Duodenal mucosa (tissue), 2 donors: ENCODE data around the gene KCND1.
A peak's percentile ranks its signal among the peaks of the same experiment; 100 is the strongest.

Experiments used
- H3K27ac ChIP-seq: one replicate; pipeline ENCODE4 v1.7.0; 2013; ENCODE audit warnings: low read depth, low read length
- H3K27me3 ChIP-seq, 2 donors: one replicate each; pipeline ENCODE4 v1.7.0; 2013; ENCODE audit warnings: low read length in 2 of 2, control low read depth in 1 of 2; ENCODE audit not compliant: insufficient read depth in 2 of 2, control insufficient read depth in 1 of 2
- H3K36me3 ChIP-seq, 2 donors: one replicate each; pipeline ENCODE4 v1.7.0; 2013; ENCODE audit warnings: low read length in 2 of 2, control low read depth in 1 of 2; ENCODE audit not compliant: insufficient read depth in 2 of 2, control insufficient read depth in 1 of 2
- H3K4me1 ChIP-seq, 2 donors: one replicate each; pipeline ENCODE4 v1.7.0; 2013; ENCODE audit warnings: low read length in 2 of 2, control low read depth in 1 of 2; ENCODE audit not compliant: insufficient read depth in 2 of 2, control insufficient read depth in 1 of 2
- H3K4me3 ChIP-seq, 2 donors: one replicate each; pipeline ENCODE4 v1.7.0; 2013; ENCODE audit warnings: low read length in 2 of 2, low read depth in 1 of 2
- H3K9ac ChIP-seq, 2 donors: one replicate each; pipeline ENCODE4 v1.7.0; 2013; ENCODE audit warnings: low read length in 2 of 2, low read depth in 1 of 2
- H3K9me3 ChIP-seq, 2 donors: one replicate each; pipeline ENCODE4 v1.7.0; 2013; ENCODE audit warnings: low read length in 2 of 2, control low read depth in 1 of 2; ENCODE audit not compliant: control insufficient read depth in 1 of 2

KCND1 gene

GRCh38 chrX:48960291-48960690 is 11.4 kb downstream of the KCND1 start:
- peaks cover 23 to 40% of the 10 kb centered on the region in 2 donors for H3K4me1 ChIP-seq
- H3K9ac ChIP-seq = no peak overlapping the region
- no peak overlapping the region for H3K27ac ChIP-seq
- no peak overlapping the region for H3K4me3 ChIP-seq
- no peaks in the 10 kb centered on the region for H3K27me3 ChIP-seq
- no peaks in the 10 kb centered on the region for H3K9me3 ChIP-seq
- H3K36me3 ChIP-seq = peaks cover 4% of the 10 kb centered on the region in 2 donors

GRCh38 chrX:48958635-48959094 is 13.0 kb downstream of the KCND1 start:
- H3K27me3 ChIP-seq = no peaks in the 10 kb centered on the region
- H3K36me3 ChIP-seq = peaks cover 4 to 14% of the 10 kb centered on the region in 2 donors
- no peaks in the 10 kb centered on the region for H3K9me3 ChIP-seq
- peak overlapping the region; percentile 87 for H3K27ac ChIP-seq
- H3K4me1 ChIP-seq = peaks cover 33 to 51% of the 10 kb centered on the region in 2 donors
- peak overlapping the region; percentile 65 for H3K4me3 ChIP-seq
- H3K9ac ChIP-seq = peak overlapping the region; percentile 80 to 84

GRCh38 chrX:48957827-48958634 is 13.6 kb downstream of the KCND1 start:
- no peaks in the 10 kb centered on the region for H3K27me3 ChIP-seq
- H3K36me3 ChIP-seq = peaks cover 4 to 14% of the 10 kb centered on the region in 2 donors
- H3K4me1 ChIP-seq = peaks cover 40 to 53% of the 10 kb centered on the region in 2 donors
- peak overlapping the region; percentile 98 for H3K27ac ChIP-seq
- peak overlapping the region; percentile 81 to 84 for H3K9ac ChIP-seq
- H3K9me3 ChIP-seq = no peaks in the 10 kb centered on the region
- peak overlapping the region; percentile 72 to 80 for H3K4me3 ChIP-seq

- Histone ChIP-seq H3K9ac (peak within 1 kb of the TSS; percentile 81 to 90), H3K27me3 (no peaks in the 10 kb centered on the region), H3K9me3 (no peaks in the 10 kb centered on the region), H3K4me1 (peaks cover 45 to 56% of the 10 kb centered on the region in 2 donors), H3K4me3 (peak within 1 kb of the TSS; percentile 75 to 80), H3K27ac (peak within 1 kb of the TSS; percentile 98), H3K36me3 (peaks cover 4 to 14% of the 10 kb centered on the region in 2 donors)
Observed at GRCh38 chrX:48957477-48957826, 14.2 kb downstream of the KCND1 start, which contains the start of gene OTUD5. Gene OTUD5 (minus strand): TSS chrX:48957607. CDS start chrX:48957570, 37 bp downstream.

- peak overlapping the region; percentile 72 to 75 for H3K4me3 ChIP-seq
- peaks cover 43 to 53% of the 10 kb centered on the region in 2 donors for H3K4me1 ChIP-seq
- H3K27me3 ChIP-seq = no peaks in the 10 kb centered on the region
- peak overlapping the region; percentile 50 for H3K27ac ChIP-seq
- H3K9me3 ChIP-seq = no peaks in the 10 kb centered on the region
- H3K36me3 ChIP-seq = peaks cover 4 to 14% of the 10 kb centered on the region in 2 donors
- peak overlapping the region; percentile 67 to 90 for H3K9ac ChIP-seq
Observed at GRCh38 chrX:48956728-48957414, 14.8 kb downstream of the KCND1 start.

- H3K27ac ChIP-seq = no peak overlapping the region
- H3K27me3 ChIP-seq = no peaks in the 10 kb centered on the region
- peaks cover 10 to 13% of the 10 kb centered on the region in 2 donors for H3K4me1 ChIP-seq
- H3K36me3 ChIP-seq = peaks cover 0 to 3% of the 10 kb centered on the region in 2 donors
- H3K9me3 ChIP-seq = no peaks in the 10 kb centered on the region
- no peak overlapping the region for H3K4me3 ChIP-seq
- H3K9ac ChIP-seq = no peak overlapping the region
Observed at GRCh38 chrX:48948589-48948988, 23.1 kb downstream of the KCND1 start.

GRCh38 chrX:48945517-48946348 is 25.9 kb downstream of the KCND1 start:
- H3K4me1 ChIP-seq = peaks cover 17 to 22% of the 10 kb centered on the region in 2 donors
- peaks cover 0 to 7% of the 10 kb centered on the region in 2 donors for H3K36me3 ChIP-seq
- no peak overlapping the region for H3K27ac ChIP-seq
- no peaks in the 10 kb centered on the region for H3K9me3 ChIP-seq
- H3K27me3 ChIP-seq = no peaks in the 10 kb centered on the region
- H3K4me3 ChIP-seq = no peak overlapping the region
- no peak overlapping the region for H3K9ac ChIP-seq

- peaks cover 0 to 16% of the 10 kb centered on the region in 2 donors for H3K36me3 ChIP-seq
- peaks cover 36 to 46% of the 10 kb centered on the region in 2 donors for H3K4me1 ChIP-seq
- H3K27me3 ChIP-seq = no peaks in the 10 kb centered on the region
- H3K4me3 ChIP-seq = no peak overlapping the region
- H3K9me3 ChIP-seq = no peaks in the 10 kb centered on the region
- no peak overlapping the region for H3K9ac ChIP-seq
- H3K27ac ChIP-seq = no peak overlapping the region
Observed at GRCh38 chrX:48942895-48943294, 28.7 kb downstream of the KCND1 start.

- no peaks in the 10 kb centered on the region for H3K27me3 ChIP-seq
- peak overlapping the region in 1 of 2 donors; percentile 35 for H3K9ac ChIP-seq
- H3K27ac ChIP-seq = no peak overlapping the region
- peaks cover 0 to 21% of the 10 kb centered on the region in 2 donors for H3K36me3 ChIP-seq
- no peaks in the 10 kb centered on the region for H3K9me3 ChIP-seq
- peaks cover 51 to 60% of the 10 kb centered on the region in 2 donors for H3K4me1 ChIP-seq
- peak overlapping the region; percentile 3 to 16 for H3K4me3 ChIP-seq
Observed at GRCh38 chrX:48940404-48940955, 31.2 kb downstream of the KCND1 start.
